ENCODE data around the gene L1CAM. TPM values are rescaled to one million over a fixed set of nuclear protein-coding genes. Genes with fewer than 3 reads are reported as not detected.
A peak's percentile ranks its signal among the peaks of the same experiment; 100 is the strongest.

Gene L1CAM
- total RNA-seq, 1 experiment from 2014 or later, result 819 TPM

DNA sequence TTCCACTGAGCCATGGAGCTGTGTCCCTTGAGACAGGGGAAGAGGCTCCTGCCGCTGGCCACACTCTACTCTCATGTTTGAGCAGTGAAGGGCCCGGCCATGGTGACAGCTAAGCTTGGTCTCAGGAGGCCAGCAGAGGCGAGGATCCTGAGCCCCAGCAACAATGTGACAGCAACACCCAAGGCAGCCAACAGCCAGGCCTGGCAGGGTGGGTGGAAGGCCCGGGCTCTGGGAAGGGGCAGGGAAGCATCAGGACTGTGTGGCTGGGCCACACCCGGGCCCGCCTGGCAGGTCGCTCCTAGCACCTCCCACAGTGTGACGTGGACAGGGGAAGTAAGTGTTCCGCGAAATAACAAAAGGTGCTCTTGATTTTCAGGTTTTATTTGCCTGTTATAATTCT, 24.8 kb downstream of the L1CAM start:
- Histone ChIP-seq H3K36me3 (ENCODE audit: control insufficient read depth, insufficient read depth, low read length) (no peaks in the 10 kb centered on the region), H3K27me3 (ENCODE audit: control insufficient read depth, insufficient read depth, low read length) (no peaks in the 10 kb centered on the region; the same call in 1 of the 2 replicates), H3K9me3 (ENCODE audit: control insufficient read depth, insufficient read depth, low read depth, low read length) (no peaks in the 10 kb centered on the region), H3K4me1 (ENCODE audit: control insufficient read depth, insufficient read depth, low read length) (no peaks in the 10 kb centered on the region), H3K4me3 (ENCODE audit: low read depth in 2 of 2, low read length in 2 of 2) (no peak overlapping the region), H3K27ac (ENCODE audit: low read length) (no peak overlapping the region)
- CTCF ChIA-PET, result no interaction called here
- POLR2A ChIA-PET, result interaction anchor here (0.7 kb wide), 1 partner anchor 15 kb away, joined by 4 read pairs; no protein-coding TSS in a partner anchor
- ATAC-seq, result no peak
- in situ Hi-C loops (cut with HindIII; ENCODE audit: low pct_unique_long_range_greater_than_20kb, low sequenced_read_pairs), result no loop called here
- TF ChIP-seq TCF7L2 (IDR thresholded peaks at IDR 0.05; ENCODE audit: low read depth, low read length) (no peak), POLR2AphosphoS5 (IDR thresholded peaks at IDR 0.05; ENCODE audit: low read depth, low read length) (peak; percentile 33)
- intact Hi-C loops (cut with micrococcal nuclease; ENCODE audit: unreplicated experiment), result no loop called here
- no TSS peak for BruUV-seq (replicated peaks)
- DNase-seq (ENCODE audit: low read depth, low spot score), result no peak

DNA sequence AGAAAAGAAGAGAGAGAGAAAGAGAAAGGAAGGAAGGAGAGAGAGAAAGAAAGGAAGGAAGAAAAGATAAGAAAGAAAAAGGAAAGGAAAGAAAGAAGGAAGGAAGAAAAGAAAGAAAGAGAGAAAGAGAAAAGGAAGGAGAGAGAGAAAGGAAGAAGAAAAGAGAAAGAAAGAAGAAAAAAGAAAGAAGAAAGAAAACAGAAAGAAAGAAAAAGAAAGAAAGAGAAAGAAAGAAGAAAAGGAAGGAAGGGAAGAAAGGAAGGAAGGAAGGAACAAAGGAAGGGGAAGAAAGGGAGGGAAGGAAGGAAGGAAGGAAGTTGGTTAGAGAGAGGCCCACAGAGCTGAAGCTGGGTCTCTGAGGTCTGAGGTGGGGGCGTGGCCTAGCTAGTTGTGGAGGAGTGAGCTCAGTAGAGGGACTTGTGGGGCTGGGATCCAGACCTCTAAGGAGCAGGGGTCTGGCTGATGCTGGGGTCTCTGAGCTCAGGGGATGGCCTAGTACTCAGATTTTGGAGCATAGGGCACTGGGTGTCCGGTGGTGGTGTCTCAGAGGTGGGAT, 28.5 kb downstream of the L1CAM start:
- TF ChIP-seq, protein P1, sequence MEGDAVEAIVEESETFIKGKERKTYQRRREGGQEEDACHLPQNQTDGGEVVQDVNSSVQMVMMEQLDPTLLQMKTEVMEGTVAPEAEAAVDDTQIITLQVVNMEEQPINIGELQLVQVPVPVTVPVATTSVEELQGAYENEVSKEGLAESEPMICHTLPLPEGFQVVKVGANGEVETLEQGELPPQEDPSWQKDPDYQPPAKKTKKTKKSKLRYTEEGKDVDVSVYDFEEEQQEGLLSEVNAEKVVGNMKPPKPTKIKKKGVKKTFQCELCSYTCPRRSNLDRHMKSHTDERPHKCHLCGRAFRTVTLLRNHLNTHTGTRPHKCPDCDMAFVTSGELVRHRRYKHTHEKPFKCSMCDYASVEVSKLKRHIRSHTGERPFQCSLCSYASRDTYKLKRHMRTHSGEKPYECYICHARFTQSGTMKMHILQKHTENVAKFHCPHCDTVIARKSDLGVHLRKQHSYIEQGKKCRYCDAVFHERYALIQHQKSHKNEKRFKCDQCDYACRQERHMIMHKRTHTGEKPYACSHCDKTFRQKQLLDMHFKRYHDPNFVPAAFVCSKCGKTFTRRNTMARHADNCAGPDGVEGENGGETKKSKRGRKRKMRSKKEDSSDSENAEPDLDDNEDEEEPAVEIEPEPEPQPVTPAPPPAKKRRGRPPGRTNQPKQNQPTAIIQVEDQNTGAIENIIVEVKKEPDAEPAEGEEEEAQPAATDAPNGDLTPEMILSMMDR (IDR thresholded peaks at IDR 0.05), result no peak
- TF ChIP-seq SIN3A (IDR thresholded peaks at IDR 0.05; ENCODE audit: borderline replicate concordance, insufficient read depth, low read depth, low read length), result no peak
- TF ChIP-seq, protein P2, sequence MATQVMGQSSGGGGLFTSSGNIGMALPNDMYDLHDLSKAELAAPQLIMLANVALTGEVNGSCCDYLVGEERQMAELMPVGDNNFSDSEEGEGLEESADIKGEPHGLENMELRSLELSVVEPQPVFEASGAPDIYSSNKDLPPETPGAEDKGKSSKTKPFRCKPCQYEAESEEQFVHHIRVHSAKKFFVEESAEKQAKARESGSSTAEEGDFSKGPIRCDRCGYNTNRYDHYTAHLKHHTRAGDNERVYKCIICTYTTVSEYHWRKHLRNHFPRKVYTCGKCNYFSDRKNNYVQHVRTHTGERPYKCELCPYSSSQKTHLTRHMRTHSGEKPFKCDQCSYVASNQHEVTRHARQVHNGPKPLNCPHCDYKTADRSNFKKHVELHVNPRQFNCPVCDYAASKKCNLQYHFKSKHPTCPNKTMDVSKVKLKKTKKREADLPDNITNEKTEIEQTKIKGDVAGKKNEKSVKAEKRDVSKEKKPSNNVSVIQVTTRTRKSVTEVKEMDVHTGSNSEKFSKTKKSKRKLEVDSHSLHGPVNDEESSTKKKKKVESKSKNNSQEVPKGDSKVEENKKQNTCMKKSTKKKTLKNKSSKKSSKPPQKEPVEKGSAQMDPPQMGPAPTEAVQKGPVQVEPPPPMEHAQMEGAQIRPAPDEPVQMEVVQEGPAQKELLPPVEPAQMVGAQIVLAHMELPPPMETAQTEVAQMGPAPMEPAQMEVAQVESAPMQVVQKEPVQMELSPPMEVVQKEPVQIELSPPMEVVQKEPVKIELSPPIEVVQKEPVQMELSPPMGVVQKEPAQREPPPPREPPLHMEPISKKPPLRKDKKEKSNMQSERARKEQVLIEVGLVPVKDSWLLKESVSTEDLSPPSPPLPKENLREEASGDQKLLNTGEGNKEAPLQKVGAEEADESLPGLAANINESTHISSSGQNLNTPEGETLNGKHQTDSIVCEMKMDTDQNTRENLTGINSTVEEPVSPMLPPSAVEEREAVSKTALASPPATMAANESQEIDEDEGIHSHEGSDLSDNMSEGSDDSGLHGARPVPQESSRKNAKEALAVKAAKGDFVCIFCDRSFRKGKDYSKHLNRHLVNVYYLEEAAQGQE (IDR thresholded peaks at IDR 0.05; ENCODE audit: insufficient read depth in 1 of 2, low read depth in 2 of 2, low read length in 1 of 2), result no peak
- TF ChIP-seq POLR2AphosphoS5 (IDR thresholded peaks at IDR 0.05; ENCODE audit: low read depth, low read length), result no peak
- TF ChIP-seq TCF7L2 (IDR thresholded peaks at IDR 0.05; ENCODE audit: low read depth, low read length), result no peak
- intact Hi-C loops (cut with micrococcal nuclease; ENCODE audit: unreplicated experiment) (no loop called here), in situ Hi-C loops (cut with HindIII; ENCODE audit: low pct_unique_long_range_greater_than_20kb, low sequenced_read_pairs) (no loop called here)
- no peaks in the 10 kb centered on the region; the same call in 1 of the 2 replicates for H3K27me3 ChIP-seq (ENCODE audit: control insufficient read depth, insufficient read depth, low read length)
- no peak overlapping the region for H3K4me3 ChIP-seq (ENCODE audit: low read depth in 2 of 2, low read length in 2 of 2)
- CTCF ChIA-PET, result no interaction called here
- no peak for DNase-seq (ENCODE audit: low read depth, low spot score)
- BruUV-seq (replicated peaks), result no TSS peak
- no peaks in the 10 kb centered on the region for H3K4me1 ChIP-seq (ENCODE audit: control insufficient read depth, insufficient read depth, low read length)
- no peaks in the 10 kb centered on the region for H3K9me3 ChIP-seq (ENCODE audit: control insufficient read depth, insufficient read depth, low read depth, low read length)
- POLR2A ChIA-PET, result no interaction called here
- no peak overlapping the region for H3K27ac ChIP-seq (ENCODE audit: low read length)
- no peak for ATAC-seq
- no peaks in the 10 kb centered on the region for H3K36me3 ChIP-seq (ENCODE audit: control insufficient read depth, insufficient read depth, low read length)

DNA sequence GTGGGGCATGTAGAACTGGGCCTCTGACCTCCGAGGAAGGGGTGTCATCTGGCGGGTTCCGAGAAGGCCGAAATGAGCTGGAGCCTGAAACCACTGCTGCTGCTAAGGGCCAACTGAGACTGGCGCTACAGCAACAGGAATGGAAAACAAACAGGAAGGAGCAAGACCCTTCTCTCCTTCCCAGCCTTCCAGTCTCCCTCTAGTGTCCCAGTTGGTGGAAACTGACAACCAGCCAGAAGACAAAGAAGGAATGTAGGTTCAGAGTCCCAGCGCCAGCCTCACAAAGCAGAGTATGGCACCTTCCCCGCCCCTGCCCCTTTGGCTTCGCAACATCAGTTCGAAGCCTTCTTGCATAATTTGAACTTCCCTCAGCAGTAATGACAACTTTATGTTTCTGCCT, 31.3 kb downstream of the L1CAM start:
- H3K27ac ChIP-seq (ENCODE audit: low read length), result no peak overlapping the region
- TF ChIP-seq, protein P2 (IDR thresholded peaks at IDR 0.05; ENCODE audit: insufficient read depth in 1 of 2, low read depth in 2 of 2, low read length in 1 of 2), result no peak
- TF ChIP-seq TCF7L2 (IDR thresholded peaks at IDR 0.05; ENCODE audit: low read depth, low read length) (no peak), SIN3A (IDR thresholded peaks at IDR 0.05; ENCODE audit: borderline replicate concordance, insufficient read depth, low read depth, low read length) (no peak), POLR2AphosphoS5 (IDR thresholded peaks at IDR 0.05; ENCODE audit: low read depth, low read length) (no peak)
- TF ChIP-seq, protein P1 (IDR thresholded peaks at IDR 0.05), result no peak
- BruUV-seq (replicated peaks), result no TSS peak
- intact Hi-C loops (cut with micrococcal nuclease; ENCODE audit: unreplicated experiment) (no loop called here), in situ Hi-C loops (cut with HindIII; ENCODE audit: low pct_unique_long_range_greater_than_20kb, low sequenced_read_pairs) (no loop called here)
- no peak for DNase-seq (ENCODE audit: low read depth, low spot score)
- no peaks in the 10 kb centered on the region; the same call in 1 of the 2 replicates for H3K27me3 ChIP-seq (ENCODE audit: control insufficient read depth, insufficient read depth, low read length)
- no peaks in the 10 kb centered on the region for H3K36me3 ChIP-seq (ENCODE audit: control insufficient read depth, insufficient read depth, low read length)
- CTCF ChIA-PET, result no interaction called here
- ATAC-seq, result no peak
- no peaks in the 10 kb centered on the region for H3K4me1 ChIP-seq (ENCODE audit: control insufficient read depth, insufficient read depth, low read length)
- H3K9me3 ChIP-seq (ENCODE audit: control insufficient read depth, insufficient read depth, low read depth, low read length), result no peaks in the 10 kb centered on the region
- POLR2A ChIA-PET, result no interaction called here
- no peak overlapping the region for H3K4me3 ChIP-seq (ENCODE audit: low read depth in 2 of 2, low read length in 2 of 2)

Data from Panc1 (cell line).